Measurements from ENCODE around the gene ELAVL3.
"Not testable (repeated sequence)": the region's sequence is repeated elsewhere in the genome, so short reads cannot be mapped to it uniquely, and the experiment has no call there.

The ELAVL3 gene

DNA sequence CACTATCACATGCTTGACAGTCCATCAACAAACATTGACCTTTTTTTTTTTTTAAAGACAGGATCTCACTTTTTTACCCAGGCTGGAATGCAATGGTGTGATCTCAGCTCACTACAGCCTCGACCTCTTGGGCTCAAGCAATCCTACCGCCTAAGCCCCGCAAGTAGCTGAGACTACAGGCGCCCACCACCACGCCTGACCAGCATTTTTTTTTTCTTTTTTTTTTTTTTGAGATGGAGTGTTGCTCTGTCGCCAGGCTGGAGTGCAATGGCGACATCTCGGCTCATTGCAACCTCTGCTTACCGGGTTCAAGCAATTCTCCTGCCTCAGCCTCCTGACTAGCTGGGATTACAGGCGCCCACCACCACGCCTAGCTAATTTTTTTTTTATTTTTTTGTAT, 21.9 kb downstream of the ELAVL3 start:
- DNase-seq (ENCODE audit: low read depth), result not testable (repeated sequence)

DNA sequence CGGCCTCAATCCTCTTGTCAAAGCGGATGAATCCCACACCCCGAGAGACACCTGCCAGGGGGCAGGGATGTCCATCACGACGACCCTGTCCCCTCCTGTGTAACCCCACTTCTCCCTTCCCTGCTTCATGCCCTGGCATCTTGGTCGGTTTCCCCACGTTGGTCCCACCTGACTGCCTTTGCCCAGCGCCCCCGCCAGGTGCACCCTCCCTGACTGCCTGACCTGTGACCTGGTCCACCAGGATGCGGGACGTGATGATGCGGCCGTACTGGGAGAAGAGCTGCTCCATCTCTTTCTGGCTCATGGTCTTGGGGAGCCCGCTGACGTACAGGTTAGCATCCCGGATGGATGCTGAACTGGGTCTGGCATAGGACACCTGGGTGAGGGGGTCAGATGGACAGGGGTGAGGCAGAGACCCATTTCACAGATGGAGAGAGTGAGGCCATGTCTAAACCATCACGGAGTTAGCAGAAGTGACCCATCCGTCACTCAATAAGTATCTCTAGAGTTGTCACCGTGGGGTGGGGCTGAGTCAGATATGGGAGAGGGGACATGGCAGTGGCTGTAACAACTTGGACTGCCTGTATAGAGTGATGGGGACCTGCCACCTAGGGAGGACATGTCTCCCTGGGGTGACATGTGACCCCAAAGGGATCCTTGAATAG, 22.5 kb downstream of the ELAVL3 start:
- DNase-seq (ENCODE audit: low read depth), result no peak

DNA sequence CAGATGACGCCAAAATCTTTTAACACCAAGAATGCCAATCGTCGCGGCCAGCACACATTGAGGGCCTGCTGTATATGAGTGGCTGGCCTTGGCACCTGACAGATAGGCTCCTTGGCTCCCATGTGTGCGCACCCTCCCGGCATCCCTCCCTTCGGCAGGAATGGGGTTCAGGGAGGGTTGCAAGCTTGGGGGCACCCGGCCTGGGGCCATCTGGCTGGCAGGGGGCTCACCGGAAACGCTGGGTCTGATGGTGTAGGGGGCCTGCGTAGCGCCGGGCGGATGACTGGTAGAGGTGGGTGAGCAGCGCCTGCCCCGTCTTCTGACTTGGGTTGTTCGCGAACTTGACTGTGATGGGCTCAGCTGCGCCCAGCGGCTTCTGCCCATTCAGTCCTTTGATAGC, 23.0 kb downstream of the ELAVL3 start:
- DNase-seq (ENCODE audit: low read depth), result no peak

DNA sequence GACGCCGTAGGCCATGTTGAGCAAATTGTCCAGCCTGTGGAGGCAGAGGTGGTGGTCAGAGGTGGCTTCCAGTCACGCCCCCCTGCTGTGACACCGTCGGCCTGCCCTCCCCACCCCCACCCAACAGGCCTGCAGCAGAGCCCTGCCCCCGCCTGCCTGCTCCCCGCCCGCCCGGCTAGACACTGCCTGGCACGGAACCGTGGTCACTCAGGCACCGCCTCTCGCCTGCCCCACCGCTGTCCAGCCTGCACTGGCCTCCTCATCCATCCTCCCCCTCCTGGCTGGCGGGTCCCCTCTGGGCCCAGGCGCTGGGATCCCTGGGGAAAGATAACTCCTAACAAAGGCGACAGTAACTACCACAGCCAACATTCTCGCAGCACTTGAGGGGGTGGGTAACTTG, 23.7 kb downstream of the ELAVL3 start:
- DNase-seq (ENCODE audit: low read depth), result no peak

DNA sequence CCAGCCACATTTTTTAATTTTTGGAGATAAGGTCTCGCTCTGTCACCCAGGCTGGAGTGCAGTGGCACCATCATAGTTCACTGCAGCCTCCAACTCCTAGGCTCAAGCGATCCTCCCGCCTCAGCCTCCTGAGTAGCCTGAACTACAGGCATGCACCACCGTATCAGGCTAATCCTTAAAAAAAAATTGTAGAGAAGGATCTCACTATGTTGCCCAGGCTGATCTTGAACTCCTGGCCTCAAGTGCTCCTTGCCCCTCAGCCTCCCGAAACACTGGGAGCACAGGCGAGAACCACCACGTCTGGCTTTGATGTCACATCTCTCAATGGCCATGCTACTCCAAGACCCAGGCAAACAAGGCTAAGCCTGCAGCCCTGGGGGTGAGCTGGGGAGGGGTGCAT, 24.2 kb downstream of the ELAVL3 start:
- no peak for DNase-seq (ENCODE audit: low read depth)

DNA sequence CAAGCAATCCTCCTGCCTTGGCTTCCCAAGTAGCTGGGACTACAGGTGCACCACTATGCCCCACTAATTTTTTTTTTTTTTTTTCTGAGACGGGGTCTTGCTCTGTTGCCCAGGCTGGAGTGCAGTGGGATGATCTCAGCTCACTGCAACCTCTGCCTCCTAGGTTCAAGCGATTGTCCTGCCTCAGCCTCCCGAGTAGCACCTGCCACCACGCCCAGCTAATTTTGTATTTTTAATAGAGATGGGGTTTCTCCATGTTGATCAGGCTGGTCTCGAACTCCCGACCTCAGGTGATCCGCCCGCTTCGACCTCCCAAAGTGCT, 25.7 kb downstream of the ELAVL3 start:
- not testable (repeated sequence) for DNase-seq (ENCODE audit: low read depth)

DNA sequence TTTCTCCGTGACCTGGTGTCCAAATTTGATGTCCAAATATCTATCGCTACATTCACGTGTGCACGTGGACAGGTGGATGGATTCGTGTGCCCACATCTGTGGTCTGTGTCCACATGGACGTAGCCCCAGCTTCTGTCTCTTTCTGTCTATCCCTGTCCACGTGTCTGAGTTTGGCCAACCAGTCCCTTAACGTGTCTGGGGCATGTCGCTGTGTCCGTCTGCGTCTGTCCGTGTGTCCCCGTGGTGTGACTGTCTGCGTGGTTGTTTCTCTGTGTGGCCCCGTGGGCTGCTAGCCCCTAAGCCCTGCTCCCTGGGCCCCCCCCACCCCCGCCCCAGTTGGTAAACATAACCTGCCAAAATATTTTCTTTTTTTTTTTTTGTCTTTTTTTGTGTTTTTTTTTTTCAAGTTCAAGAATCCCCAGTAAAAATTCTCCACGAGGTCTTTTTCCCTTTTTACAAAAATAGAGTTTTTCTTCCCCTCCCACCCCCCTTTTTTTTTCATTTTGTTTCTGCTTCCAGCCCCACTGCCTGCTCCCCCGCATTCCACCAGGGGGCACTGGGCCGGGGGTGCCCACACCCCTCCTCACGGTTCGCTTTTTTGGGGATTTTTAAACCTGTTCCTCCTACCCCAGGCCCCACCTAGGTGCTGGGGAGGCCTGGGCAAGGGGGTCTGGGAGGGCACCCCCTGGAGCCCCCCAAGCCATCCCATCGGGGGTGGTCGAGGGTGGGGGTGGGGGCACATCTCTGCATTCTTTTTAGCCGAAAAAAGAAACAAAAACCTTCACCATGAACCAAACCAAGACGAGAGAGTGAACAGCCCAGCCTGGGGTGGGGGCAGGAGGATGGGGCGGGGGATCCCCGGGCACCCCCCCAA, 27.1 kb downstream of the ELAVL3 start:
- DNase-seq (ENCODE audit: low read depth), result no peak

DNA sequence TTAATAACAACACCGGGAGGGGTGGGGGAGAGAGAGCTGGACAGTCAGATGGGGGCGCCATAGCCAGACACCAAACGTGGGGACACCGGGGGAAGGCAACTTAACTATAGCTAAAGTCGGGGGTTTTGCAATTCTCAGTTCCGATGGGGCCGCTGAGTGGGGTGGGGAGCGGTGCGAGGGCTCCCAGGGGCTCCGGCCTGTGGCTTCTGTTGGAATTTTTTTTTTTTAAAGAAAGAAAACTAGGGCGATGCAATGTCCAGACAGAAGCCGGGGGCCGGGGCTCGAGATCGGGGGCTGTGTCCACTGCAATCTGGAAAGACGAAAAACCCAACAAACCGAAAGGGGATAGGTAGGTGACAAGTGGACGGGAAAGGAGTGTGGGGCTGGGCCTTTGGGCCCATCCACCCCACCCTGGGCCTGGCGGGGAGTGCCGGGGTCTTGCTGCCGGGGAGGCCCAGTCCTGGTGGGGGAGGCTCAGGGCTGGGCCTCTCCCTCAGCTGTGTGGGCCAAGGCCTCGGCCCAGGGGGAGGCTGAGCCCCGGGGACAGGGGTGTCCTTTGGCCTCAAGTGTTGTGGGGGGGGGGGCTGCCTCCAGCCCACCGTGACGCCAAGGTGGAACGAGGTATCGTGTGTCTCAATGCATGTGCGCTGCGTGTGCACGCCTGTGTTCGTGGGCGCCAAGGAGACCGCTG, 28.1 kb downstream of the ELAVL3 start:
- DNase-seq (ENCODE audit: low read depth), result no peak

DNA sequence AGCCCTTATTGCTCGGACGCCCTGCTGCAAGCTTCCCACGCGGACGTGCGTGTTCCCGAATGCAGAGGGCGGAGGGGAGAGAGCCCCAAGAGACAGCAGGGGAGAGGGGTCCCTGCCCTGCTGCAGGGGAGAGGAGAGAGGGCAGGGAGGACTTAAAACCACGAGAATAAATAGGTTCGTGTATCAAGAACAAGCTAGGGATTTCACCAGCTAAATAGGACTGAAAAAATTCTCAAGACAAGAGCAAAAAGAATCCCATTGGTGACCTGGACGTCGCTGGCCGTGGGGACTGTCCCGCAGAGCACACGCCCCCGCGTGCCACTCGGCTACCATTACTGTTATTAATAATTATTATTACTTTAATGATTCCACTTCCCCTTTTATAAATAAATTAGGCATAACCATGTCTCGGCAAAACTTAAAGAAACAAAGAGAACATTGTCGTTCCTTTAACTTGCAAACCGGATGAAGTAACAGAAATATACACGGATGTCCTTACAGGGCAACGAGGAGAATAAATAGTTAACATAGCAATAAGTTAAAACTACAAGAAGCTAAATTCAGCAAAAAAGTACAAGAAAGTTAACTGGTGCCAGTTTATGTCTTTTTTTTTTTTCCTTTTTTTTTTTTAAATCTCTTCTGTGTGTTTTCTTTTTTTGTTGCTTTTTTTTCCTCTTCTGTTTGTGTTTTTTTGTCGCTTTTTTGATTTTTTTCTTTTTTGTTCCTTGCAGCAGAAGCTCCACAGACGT, 28.8 kb downstream of the ELAVL3 start:
- no peak for DNase-seq (ENCODE audit: low read depth)

DNA sequence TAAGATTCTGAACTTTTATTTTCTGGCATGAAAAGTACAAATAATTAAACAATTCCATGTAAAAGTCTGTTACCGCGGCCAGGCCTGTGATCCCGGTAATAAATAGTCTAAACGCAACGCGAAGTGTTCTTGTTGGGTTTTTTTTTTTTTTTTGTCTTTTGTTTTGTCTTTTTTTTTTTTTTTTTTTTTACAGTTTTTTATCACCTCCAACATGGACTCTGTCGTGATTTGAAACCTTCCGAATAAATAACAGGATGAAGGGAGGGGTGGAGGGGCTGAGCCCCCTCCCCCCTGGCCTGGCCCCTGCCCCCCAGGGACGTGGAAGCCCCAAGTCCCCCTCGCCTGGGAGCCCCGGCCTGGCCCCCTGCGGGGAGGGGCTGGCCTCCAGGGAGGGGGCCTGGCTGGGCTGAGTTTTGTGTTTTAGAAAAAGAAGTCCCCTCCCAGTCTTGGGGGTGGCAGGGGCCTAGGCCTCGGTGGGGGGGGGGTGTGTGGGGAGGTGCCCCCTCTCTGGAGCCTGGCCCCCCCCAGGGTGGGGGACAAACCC, 29.4 kb downstream of the ELAVL3 start:
- DNase-seq (ENCODE audit: low read depth), result no peak

DNA sequence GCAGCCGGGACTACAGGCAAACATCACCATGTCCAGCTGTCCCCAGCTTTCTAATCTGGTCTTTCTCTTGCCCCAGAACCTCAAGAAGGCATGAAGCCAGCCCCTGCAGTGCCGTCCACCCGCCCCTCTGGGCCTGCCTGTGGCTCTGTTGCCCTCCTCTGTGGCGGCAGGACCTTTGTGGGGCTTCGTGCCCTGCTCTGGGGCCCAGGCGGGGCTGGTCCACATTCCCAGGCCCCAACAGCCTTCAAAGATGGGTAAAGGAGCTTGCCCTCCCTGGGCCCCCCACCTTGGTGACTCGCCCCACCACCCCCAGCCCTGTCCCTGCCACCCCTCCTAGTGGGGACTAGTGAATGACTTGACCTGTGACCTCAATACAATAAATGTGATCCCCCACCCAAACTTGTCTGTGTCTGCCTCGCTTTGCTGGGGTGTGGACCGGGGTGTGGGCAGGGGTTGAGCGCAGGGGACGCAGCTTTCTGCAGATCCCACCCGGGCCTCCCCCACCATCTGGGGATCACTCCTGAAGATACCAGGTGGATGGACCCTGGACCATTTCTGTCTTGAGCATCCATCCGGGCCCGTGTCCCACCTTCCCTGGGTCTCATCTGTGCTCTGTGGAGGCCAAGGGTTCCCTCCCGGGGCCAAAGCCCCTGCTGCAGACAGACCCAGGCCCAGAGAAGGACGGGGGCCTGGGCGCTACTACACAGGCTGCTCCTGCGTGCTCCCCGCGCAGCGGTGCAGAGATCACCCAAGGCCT, 30.1 kb downstream of the ELAVL3 start:
- no peak for DNase-seq (ENCODE audit: low read depth)

DNA sequence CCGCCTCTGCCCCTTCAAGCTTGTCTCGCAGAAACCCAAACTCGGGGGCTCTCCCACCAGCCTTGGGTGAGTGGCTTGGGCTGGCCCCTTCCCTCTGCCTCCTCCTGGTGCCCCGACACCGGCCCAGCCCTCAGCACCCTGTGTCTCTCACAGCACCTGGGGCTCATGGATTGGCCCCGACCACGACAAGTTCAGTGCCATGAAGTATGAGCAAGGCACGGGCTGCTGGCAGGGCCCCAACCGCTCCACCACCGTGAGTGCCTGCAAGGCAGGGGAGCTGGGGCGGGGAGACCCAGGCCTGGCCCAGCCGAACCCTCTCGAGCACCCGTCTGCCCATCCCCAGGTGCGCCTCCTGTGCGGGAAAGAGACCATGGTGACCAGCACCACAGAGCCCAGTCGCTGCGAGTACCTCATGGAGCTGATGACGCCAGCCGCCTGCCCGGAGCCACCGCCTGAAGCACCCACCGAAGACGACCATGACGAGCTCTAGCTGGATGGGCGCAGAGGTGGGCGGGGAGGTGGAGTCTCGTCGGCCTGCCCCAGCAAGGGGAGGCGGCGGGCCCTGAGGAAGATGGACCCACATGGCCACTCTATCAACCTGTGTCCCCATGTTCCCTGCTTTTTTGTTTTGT, 31.8 kb downstream of the ELAVL3 start:
- DNase-seq (ENCODE audit: low read depth), result no peak

DNA sequence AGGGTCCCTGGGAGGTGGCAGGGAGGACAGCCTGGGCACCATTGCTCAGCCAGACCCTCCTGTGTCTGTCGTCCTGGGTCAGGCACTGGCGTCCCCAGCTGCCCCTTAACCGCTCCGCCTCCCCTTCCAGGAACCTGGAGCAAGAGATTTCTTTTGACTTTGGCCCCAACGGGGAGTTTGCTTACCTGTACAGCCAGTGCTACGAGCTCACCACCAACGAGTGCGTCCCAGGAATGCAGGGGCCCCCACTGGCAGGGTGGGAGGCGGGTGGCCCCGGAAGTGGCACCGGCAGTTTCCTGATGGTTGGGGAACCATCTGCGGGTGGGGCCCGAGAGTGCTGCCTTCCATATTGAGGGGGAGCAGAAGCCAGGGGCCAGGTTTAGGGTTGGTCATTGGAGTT, 32.4 kb downstream of the ELAVL3 start:
- no peak for DNase-seq (ENCODE audit: low read depth)

DNA sequence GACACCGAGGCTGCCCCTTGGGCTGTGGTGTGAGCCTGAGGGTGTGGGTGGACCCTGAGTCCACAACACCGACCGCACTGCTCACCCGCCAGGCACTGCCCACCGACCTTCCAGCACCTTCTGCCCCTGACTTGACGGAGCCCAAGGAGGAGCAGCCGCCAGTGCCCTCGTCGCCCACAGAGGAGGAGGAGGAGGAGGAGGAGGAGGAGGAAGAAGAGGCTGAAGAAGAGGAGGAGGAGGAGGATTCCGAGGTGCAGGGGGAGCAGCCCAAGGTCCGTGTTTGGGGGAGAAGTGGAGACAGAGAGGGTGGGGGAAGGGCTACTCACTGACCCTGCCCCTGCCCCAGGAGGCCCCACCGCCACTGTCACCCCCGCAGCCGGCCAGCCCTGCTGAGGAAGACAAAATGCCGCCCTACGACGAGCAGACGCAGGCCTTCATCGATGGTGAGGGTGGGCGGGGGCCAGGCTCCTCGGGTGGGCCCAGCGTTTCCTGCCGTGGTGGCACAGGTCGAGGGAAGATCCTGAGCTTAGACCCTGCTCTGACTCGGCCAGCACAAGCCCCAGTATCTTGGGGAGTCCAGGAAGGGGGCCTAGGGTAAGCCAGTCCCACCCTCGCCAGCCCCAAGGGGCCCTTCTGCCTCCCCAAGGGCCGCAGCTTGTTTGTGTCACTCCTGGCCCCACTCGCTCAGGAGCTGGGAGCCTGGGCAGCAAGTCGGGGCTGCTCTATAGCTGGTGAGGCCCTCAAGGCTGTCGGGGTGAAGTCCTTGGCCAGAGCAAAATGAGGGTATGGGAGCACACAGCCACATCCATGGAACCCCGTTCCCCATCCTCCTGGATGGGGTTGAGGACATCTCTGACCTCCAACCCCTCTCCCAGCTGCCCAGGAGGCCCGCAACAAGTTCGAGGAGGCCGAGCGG, 33.2 kb downstream of the ELAVL3 start:
- DNase-seq (ENCODE audit: low read depth), result no peak

DNA sequence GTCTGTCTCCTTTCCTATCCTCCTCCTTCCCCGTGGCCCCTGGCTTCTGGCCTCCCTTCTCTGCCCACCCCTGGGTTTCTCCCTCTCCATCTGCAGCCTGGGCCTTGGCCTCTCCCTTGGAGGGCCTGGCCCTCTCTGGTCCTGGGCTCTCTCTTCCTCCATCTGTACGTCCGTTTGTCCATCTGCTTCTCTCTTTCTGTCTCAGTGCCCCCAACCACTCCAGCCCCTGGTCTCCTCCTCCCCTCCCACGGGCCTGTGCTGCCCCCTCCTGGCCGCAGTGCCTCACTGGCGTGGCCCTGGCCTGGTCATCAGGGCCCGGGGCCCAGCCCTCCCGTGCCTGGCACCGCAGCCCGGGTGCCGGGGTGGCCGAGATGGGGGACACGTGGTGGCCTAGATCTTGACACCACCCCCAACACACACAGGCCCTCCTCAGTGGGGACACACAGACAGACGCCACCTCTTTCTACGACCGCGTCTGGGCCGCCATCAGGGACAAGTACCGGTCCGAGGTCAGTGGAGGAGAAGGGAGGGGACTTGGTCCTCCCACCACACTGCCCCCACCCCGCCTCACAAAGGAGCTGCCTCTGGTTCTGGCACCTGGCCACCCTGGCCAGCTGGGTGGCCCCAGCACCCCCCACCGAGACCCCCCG, 34.1 kb downstream of the ELAVL3 start:
- DNase-seq (ENCODE audit: low read depth), result no peak

DNA sequence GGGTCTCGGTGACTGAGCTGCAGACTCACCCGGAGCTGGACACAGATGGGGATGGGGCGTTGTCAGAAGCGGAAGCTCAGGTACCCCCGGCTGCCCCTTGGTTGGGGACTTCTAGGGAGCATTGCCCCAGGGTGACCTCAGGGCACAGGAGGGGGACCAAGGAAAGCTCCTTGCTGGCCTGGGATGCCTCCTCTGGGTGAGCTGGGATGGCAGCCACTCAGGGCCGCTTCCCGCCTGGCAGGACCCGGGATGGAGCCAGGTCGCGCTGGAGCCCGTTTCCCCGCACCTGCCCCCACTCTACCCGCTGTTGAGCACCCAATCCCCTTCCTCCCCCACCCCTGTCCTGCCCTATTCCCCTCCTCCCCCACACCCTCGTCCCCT, 34.6 kb downstream of the ELAVL3 start:
- DNase-seq (ENCODE audit: low read depth), result no peak

DNA sequence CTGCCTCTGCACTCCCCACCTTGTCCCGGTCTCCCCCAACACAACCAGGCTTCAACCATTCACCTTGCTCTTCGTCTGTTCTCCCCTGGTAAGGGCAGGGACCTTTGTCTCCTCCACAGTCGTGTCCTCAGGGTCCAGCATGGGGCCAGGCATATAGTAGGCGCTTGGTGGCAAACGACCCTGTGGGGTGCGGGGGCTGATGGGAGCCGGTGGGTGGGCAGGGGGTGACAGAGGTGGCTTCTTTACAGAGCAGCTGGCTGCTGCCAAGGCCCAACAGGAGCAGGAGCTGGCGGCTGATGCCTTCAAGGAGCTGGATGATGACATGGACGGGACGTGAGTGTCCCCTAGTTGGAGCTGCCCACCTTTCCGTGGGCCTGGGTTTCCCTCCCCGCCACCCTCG, 35.7 kb downstream of the ELAVL3 start:
- no peak for DNase-seq (ENCODE audit: low read depth)

DNA sequence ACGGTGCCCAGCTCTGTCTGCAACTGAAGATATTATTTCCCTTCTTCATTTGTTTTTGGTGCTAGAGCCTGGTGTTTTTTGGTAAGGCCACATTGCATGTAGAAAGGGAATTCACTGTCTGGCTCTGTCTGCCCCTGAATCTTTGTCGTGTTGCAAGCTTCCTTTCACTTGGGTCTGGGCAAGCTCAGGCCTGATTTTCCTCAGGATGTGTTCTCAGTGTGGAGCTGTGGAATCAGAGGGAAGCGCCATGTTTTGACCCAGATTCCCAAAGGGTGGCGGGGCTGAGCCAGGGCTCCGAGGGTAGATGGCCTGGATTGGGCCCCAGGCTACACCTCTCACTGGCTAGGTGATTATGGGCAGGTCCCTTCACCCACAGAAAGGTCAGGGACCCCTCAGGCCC, 36.8 kb downstream of the ELAVL3 start:
- DNase-seq (ENCODE audit: low read depth), result no peak

DNA sequence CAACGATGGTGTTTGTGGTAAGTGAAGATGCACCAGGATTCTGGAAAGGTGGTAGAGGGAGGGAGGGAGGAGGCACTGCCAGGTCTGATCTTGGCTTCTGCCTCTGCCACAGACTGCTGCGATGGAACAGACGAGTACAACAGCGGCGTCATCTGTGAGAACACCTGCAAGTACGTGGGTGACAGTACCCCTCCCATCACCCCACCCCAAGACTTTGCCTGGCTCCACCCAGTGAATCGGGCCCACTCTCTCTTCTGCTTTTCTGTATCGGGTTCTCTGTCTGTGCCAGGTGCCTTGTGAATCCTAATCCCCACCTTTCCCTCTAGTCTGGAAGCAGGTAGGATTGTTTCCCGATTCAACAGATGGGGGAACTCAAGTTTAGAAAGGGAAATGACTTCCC, 42.9 kb downstream of the ELAVL3 start:
- no peak for DNase-seq (ENCODE audit: low read depth)
